ENCODE measurements around the gene ADAT1. TPM values are rescaled to one million over a fixed set of nuclear protein-coding genes. Genes with fewer than 3 reads are reported as not detected.

ADAT1 gene
- polyA plus RNA-seq, 1 experiment, result 18.9 TPM

DNA sequence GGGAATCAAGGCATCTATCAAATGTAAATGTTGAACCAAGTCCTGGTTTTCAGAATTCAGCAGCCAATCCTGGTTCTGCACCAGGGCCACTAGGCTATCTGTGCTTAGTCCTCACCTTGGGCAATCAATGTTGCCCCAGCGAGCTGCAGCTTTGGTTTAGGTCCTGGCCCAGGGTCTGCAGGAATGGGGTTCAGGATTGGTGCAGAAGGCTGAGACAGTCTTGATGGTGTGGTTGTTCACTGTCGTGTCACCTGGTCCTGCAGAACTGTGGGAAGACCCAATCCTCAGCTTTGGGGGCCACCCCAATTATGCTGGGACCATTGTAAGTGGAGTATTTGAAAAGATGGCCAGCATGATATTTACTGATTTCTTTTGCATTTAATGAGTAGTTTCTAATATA lies 35.1 kb upstream of the ADAT1 start:
- POLR2A ChIA-PET, result no interaction called here
- Histone ChIP-seq H3K36me3 (ENCODE audit: control insufficient read depth, insufficient read depth, low read length) (peaks cover 26% of the 10 kb centered on the region), H3K4me3 (ENCODE audit: low read depth, low read length) (no peak overlapping the region), H3K27me3 (ENCODE audit: control insufficient read depth, insufficient read depth, low read length) (no peaks in the 10 kb centered on the region)
- no peak for DNase-seq (ENCODE audit: low read depth)
- TF ChIP-seq, protein P1, sequence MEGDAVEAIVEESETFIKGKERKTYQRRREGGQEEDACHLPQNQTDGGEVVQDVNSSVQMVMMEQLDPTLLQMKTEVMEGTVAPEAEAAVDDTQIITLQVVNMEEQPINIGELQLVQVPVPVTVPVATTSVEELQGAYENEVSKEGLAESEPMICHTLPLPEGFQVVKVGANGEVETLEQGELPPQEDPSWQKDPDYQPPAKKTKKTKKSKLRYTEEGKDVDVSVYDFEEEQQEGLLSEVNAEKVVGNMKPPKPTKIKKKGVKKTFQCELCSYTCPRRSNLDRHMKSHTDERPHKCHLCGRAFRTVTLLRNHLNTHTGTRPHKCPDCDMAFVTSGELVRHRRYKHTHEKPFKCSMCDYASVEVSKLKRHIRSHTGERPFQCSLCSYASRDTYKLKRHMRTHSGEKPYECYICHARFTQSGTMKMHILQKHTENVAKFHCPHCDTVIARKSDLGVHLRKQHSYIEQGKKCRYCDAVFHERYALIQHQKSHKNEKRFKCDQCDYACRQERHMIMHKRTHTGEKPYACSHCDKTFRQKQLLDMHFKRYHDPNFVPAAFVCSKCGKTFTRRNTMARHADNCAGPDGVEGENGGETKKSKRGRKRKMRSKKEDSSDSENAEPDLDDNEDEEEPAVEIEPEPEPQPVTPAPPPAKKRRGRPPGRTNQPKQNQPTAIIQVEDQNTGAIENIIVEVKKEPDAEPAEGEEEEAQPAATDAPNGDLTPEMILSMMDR (IDR thresholded peaks at IDR 0.05; ENCODE audit: insufficient read depth, low read depth, low read length), result no peak
- CTCF ChIA-PET, result interaction anchor here (0.8 to 1.0 kb wide), 2 partner anchors 15 to 20 kb away, joined by 3 read pairs; no protein-coding TSS in a partner anchor

DNA sequence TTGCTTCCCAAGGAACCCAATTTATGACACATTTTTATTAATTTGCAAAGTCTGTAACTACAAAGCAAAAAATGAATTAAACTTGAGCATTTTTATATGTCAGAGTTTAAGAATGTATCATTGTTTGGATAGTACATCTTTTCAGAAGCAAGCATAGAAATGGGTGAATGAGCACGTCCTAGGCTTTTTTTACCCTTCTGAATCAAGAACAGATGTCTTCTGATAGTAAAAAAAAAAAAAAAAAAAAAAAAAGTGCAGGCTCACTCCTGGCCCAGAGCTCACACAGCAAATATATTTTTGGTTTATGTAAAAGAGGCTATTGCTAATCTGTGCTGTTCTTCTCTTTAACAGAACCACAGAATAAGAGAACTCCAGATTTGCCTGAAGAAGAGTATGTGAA lies 30.8 kb upstream of the ADAT1 start:
- CTCF ChIA-PET, result interaction anchor here (0.8 kb wide), 1 partner anchor 110 kb away, joined by 3 read pairs; no protein-coding TSS in a partner anchor
- TF ChIP-seq, protein P1 (IDR thresholded peaks at IDR 0.05; ENCODE audit: insufficient read depth, low read depth, low read length), result no peak
- POLR2A ChIA-PET, result interaction anchor here (0.6 kb wide), 4 partner anchors 22 to 1514 kb away, joined by 5 to 14 read pairs (median 8); partner anchors contain the start of gene BCAR1
- no peak overlapping the region for H3K4me3 ChIP-seq (ENCODE audit: low read depth, low read length)
- peak; percentile 67 for DNase-seq (ENCODE audit: low read depth)
- H3K36me3 ChIP-seq (ENCODE audit: control insufficient read depth, insufficient read depth, low read length), result peaks cover 18% of the 10 kb centered on the region
- no peaks in the 10 kb centered on the region for H3K27me3 ChIP-seq (ENCODE audit: control insufficient read depth, insufficient read depth, low read length)

DNA sequence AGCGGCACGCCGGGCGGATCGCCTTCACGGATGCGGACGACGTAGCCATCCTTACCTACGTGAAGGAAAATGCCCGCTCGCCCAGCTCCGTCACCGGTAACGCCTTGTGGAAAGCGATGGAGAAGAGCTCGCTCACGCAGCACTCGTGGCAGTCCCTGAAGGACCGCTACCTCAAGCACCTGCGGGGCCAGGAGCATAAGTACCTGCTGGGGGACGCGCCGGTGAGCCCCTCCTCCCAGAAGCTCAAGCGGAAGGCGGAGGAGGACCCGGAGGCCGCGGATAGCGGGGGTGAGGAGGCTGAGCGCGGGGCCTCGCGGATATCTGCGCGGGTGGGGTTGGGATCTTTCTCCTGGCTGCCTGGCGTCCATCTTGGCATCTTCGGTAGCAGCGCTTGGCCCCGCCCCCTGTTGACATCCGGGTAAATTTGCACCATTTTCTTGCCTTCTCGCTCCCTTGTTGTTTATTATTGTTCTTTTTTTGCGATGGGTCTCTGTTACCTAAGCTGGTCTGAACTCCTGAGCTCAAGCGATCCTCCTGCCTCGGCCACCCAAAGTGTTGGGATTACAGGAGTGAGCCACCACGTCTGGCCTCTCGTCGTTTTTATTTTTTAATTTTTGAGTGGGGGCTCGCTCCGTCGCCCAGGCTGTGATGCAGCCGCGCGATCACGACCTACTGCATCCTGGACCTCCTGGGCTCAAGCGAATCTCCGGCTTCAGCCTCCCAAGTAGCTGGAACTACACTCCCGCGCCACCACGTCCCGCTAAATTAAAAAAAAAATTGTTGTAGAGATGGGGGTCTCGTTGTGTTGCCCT lies 25.4 kb upstream of the ADAT1 start:
- H3K36me3 ChIP-seq (ENCODE audit: control insufficient read depth, insufficient read depth, low read length), result peaks cover 2% of the 10 kb centered on the region; the same call in 1 of the 2 replicates
- H3K27me3 ChIP-seq (ENCODE audit: control insufficient read depth, insufficient read depth, low read length), result no peaks in the 10 kb centered on the region
- H3K4me3 ChIP-seq (ENCODE audit: low read depth, low read length), result peak overlapping the region; percentile 96
- ChIA-PET CTCF (interaction anchor here (1.0 to 1.5 kb wide), 2 partner anchors 11 to 115 kb away, joined by 4 to 5 read pairs; no protein-coding TSS in a partner anchor), POLR2A (interaction anchor here (0.5 to 1.0 kb wide), 3 partner anchors 26 to 1542 kb away, joined by 3 to 8 read pairs (median 7); partner anchors contain the start of genes ADAT1 and MON1B)
- TF ChIP-seq, protein P1 (IDR thresholded peaks at IDR 0.05; ENCODE audit: insufficient read depth, low read depth, low read length), result no peak
- DNase-seq (ENCODE audit: low read depth), result no peak

DNA sequence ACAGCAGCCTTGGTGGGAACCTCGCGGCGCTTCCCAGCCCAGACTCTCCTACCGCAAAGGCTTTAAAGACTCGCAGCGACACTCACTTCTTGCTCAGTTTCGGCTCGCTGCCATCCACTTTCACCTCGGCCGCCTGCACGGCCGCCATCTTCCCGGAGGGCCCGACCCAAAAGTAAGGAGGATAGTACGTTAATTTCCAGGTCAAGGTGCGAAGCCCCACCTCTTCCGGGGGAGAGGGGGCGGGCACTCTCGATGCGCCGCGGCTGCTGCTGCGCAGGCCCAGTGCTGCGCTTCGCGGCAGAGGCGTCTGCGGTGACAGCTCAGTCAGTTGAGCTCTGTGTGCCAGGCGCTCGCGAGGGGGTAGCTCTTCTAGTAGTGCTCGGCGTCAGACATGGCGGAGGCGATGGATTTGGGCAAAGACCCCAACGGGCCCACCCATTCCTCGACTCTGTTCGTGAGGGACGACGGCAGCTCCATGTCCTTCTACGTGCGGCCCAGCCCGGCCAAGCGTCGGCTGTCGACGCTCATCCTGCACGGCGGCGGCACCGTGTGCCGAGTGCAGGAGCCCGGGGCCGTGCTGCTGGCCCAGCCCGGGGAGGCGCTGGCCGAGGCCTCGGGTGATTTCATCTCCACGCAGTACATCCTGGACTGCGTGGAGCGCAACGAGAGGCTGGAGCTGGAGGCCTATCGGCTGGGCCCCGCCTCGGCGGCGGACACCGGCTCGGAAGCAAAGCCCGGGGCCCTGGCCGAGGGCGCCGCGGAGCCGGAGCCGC lies 24.6 kb upstream of the ADAT1 start, which contains the start of the genes KARS1 and TERF2IP:
Gene KARS1, minus strand, starts transcription at position 174 of the 773 bp plus-strand sequence. Its CDS starts 26 bp downstream, at position 148.
Gene TERF2IP, plus strand, starts transcription at position 282 of the 773 bp plus-strand sequence. Its CDS starts 110 bp downstream, at position 392.
- peak; percentile 76 for DNase-seq (ENCODE audit: low read depth)
- Histone ChIP-seq H3K27me3 (ENCODE audit: control insufficient read depth, insufficient read depth, low read length) (no peaks in the 10 kb centered on the region), H3K36me3 (ENCODE audit: control insufficient read depth, insufficient read depth, low read length) (peaks cover 2% of the 10 kb centered on the region; the same call in 1 of the 2 replicates), H3K4me3 (ENCODE audit: low read depth, low read length) (peak within 1 kb of the TSS; percentile 96)
- ChIA-PET CTCF (interaction anchor here (0.8 to 1.5 kb wide), 4 partner anchors 10 to 177 kb away, joined by 3 to 5 read pairs (median 4); no protein-coding TSS in a partner anchor), POLR2A (interaction anchor here (0.6 to 1.0 kb wide), 3 partner anchors 25 to 214 kb away, joined by 3 to 8 read pairs (median 7); partner anchors contain the start of gene ADAT1)
- TF ChIP-seq, protein P1 (IDR thresholded peaks at IDR 0.05; ENCODE audit: insufficient read depth, low read depth, low read length), result no peak

Measured in BJ (cell line).